Measurements from ENCODE around the gene FLNC. TPM values are rescaled to one million over a fixed set of nuclear protein-coding genes. Genes with fewer than 3 reads are reported as not detected.

The FLNC gene
- total and polyA plus RNA-seq, 2 donors from 2014 or later = 2.8 to 12.2 TPM

- Histone ChIP-seq H3K27ac (ENCODE audit: low read depth in 2 of 2, low read length in 2 of 2) (no peak overlapping the region), H3K27me3 (ENCODE audit: control insufficient read depth, insufficient read depth, low read length) (no peaks in the 10 kb centered on the region), H3K4me3 (ENCODE audit: low read length in 3 of 3) (no peak overlapping the region), H3K36me3 (ENCODE audit: control insufficient read depth in 2 of 3, insufficient read depth in 3 of 3, low read length in 3 of 3) (no peaks in the 10 kb centered on the region), H3K9ac (ENCODE audit: low read length in 3 of 3) (no peak overlapping the region), H3K9me3 (ENCODE audit: control insufficient read depth in 2 of 3, insufficient read depth in 1 of 3, low read length in 3 of 3) (no peaks in the 10 kb centered on the region), H3K4me1 (ENCODE audit: control insufficient read depth in 2 of 3, insufficient read depth in 2 of 3, low read depth in 1 of 3, low read length in 3 of 3) (peaks cover 0 to 5% (median 0%) of the 10 kb centered on the region in 3 donors)
- intact Hi-C loops (cut with DNase I) = no loop called here
- TF ChIP-seq, protein P1, sequence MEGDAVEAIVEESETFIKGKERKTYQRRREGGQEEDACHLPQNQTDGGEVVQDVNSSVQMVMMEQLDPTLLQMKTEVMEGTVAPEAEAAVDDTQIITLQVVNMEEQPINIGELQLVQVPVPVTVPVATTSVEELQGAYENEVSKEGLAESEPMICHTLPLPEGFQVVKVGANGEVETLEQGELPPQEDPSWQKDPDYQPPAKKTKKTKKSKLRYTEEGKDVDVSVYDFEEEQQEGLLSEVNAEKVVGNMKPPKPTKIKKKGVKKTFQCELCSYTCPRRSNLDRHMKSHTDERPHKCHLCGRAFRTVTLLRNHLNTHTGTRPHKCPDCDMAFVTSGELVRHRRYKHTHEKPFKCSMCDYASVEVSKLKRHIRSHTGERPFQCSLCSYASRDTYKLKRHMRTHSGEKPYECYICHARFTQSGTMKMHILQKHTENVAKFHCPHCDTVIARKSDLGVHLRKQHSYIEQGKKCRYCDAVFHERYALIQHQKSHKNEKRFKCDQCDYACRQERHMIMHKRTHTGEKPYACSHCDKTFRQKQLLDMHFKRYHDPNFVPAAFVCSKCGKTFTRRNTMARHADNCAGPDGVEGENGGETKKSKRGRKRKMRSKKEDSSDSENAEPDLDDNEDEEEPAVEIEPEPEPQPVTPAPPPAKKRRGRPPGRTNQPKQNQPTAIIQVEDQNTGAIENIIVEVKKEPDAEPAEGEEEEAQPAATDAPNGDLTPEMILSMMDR (IDR thresholded peaks at IDR 0.05; ENCODE audit: borderline replicate concordance, extremely low read depth, insufficient read depth) = no peak
- no peak for FAIRE-seq
- DNase-seq = no peak
Observed at GRCh38 chr7:128854396-128854795, 24.2 kb downstream of the FLNC start.

DNA sequence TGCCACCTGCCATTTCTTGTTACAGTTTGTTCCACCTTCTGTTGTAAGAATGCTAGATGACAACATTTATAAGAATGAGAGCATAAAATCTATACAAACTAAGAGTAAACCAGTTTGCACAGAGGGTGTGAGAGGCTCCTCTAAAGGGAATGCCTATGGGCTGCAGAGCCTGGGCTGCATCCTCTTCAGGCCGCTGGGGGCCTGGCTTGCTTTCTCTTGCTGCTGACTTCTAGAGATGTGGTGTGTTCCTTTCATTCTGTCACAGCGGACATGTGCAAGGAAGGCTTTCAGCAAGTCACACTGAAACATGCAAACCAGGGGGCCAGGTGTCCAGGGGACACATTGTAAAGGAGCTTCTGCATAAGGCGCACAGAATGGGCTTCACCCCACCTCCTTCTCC, 25.4 kb downstream of the FLNC start:
- no peaks in the 10 kb centered on the region for H3K27me3 ChIP-seq (ENCODE audit: control insufficient read depth, insufficient read depth, low read length)
- H3K9ac ChIP-seq (ENCODE audit: low read length in 3 of 3) = no peak overlapping the region
- TF ChIP-seq, protein P1 (IDR thresholded peaks at IDR 0.05; ENCODE audit: borderline replicate concordance, extremely low read depth, insufficient read depth) = no peak
- peaks cover 0 to 7% (median 0%) of the 10 kb centered on the region in 3 donors for H3K4me1 ChIP-seq (ENCODE audit: control insufficient read depth in 2 of 3, insufficient read depth in 2 of 3, low read depth in 1 of 3, low read length in 3 of 3)
- FAIRE-seq = no peak
- no peaks in the 10 kb centered on the region for H3K9me3 ChIP-seq (ENCODE audit: control insufficient read depth in 2 of 3, insufficient read depth in 1 of 3, low read length in 3 of 3)
- no peak overlapping the region for H3K4me3 ChIP-seq (ENCODE audit: low read length in 3 of 3)
- no peak overlapping the region for H3K27ac ChIP-seq (ENCODE audit: low read depth in 2 of 2, low read length in 2 of 2)
- no peaks in the 10 kb centered on the region for H3K36me3 ChIP-seq (ENCODE audit: control insufficient read depth in 2 of 3, insufficient read depth in 3 of 3, low read length in 3 of 3)
- DNase-seq = no peak
- intact Hi-C loops (cut with DNase I) = no loop called here

DNA sequence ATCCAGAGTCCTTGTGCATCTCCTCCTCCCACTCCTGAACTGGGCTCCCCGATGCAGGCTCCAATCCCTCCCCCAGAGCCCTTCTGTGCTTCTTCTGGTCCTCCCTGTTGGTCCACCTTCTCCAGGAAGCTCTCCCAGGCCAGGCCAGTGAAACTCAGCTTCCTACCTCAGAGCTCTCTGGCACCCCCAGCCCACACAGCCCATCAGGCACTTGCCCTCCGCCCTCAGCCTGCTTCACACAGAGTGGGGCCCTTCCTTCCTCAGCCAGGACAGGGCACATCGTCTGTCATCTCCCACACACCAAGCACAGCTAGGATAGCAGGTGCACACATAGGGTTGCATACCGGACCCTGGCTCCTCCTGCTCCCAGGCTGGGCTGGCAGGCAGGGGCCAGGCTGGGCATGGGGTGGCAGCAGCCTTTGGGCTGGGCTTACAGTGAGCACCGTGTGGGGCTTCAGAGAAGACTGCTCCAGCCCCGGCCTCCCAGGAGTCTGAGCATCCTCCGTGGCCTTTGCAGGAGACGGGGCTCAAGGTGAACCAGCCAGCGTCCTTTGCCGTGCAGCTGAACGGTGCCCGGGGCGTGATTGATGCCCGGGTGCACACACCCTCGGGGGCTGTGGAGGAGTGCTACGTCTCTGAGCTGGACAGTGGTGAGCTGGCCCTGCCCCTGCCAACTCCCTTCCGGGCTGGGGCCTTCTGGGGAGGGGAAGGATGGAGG, 26.0 kb downstream of the FLNC start:
- FAIRE-seq = no peak
- Histone ChIP-seq H3K9ac (ENCODE audit: low read length in 3 of 3) (no peak overlapping the region), H3K27ac (ENCODE audit: low read depth in 2 of 2, low read length in 2 of 2) (no peak overlapping the region), H3K9me3 (ENCODE audit: control insufficient read depth in 2 of 3, insufficient read depth in 1 of 3, low read length in 3 of 3) (no peaks in the 10 kb centered on the region), H3K27me3 (ENCODE audit: control insufficient read depth, insufficient read depth, low read length) (no peaks in the 10 kb centered on the region), H3K36me3 (ENCODE audit: control insufficient read depth in 2 of 3, insufficient read depth in 3 of 3, low read length in 3 of 3) (no peaks in the 10 kb centered on the region), H3K4me3 (ENCODE audit: low read length in 3 of 3) (no peak overlapping the region), H3K4me1 (ENCODE audit: control insufficient read depth in 2 of 3, insufficient read depth in 2 of 3, low read depth in 1 of 3, low read length in 3 of 3) (peaks cover 0 to 6% (median 0%) of the 10 kb centered on the region in 3 donors)
- DNase-seq = no peak
- intact Hi-C loops (cut with DNase I) = no loop called here
- TF ChIP-seq, protein P1 (IDR thresholded peaks at IDR 0.05; ENCODE audit: borderline replicate concordance, extremely low read depth, insufficient read depth) = no peak

Measured in kidney (tissue), 14 donors.